HEK293 (cell line): ENCODE results near the gene PLAC8L1.

ENCODE experiments used
- CTCF ChIA-PET: fragments of 350-600 bp; formaldehyde crosslinking; extraction: SDS; loops from one replicate; lab custom pipeline; 2021; ENCODE audit warnings: antibody characterized with exemption; lab: Yijun Ruan, JAX
- POLR2A ChIA-PET: fragments of 300-600 bp; formaldehyde crosslinking; extraction: SDS; loops from one replicate; lab custom pipeline; 2020; ENCODE audit warnings: antibody characterized with exemption, inconsistent platforms; lab: Yijun Ruan, JAX
- H3K27ac ChIP-seq: fragments of 200-500 bp; sonication (Bioruptor generic); 2 replicates; pipeline ENCODE4 v1.5.1; 2014; ENCODE audit warnings: low read depth, low read length, control low read depth, inconsistent platforms; ENCODE audit errors: extremely low read depth
- H3K36me3 ChIP-seq, 2 experiments: fragments of 200-500 bp in 1 of 2; sonication (Bioruptor generic) in 1 of 2; 1 replicate in 1 of 2; 2 replicates in 1 of 2; pipeline ENCODE4 v1.5.1; 2014 to 2017; ENCODE audit warnings: inconsistent platforms in 2 of 2, low read length in 2 of 2; ENCODE audit not compliant: control insufficient read depth in 2 of 2, insufficient read depth in 1 of 2
- H3K4me1 ChIP-seq: fragments of 200-500 bp; sonication (Bioruptor generic); 2 replicates; pipeline ENCODE4 v1.5.1; 2014; ENCODE audit warnings: mild to moderate bottlenecking, low read length, inconsistent platforms; ENCODE audit not compliant: control insufficient read depth, insufficient read depth
- H3K4me3 ChIP-seq: 2 replicates; pipeline ENCODE4 v1.5.1; 2011; ENCODE audit warnings: low read depth, mild to moderate bottlenecking, control low read depth, low read length, moderate library complexity
- H3K9me3 ChIP-seq: fragments of 200-500 bp; sonication (Bioruptor generic); 2 replicates; pipeline ENCODE4 v1.5.1; 2014; ENCODE audit warnings: low read depth, low read length, inconsistent platforms; ENCODE audit not compliant: control insufficient read depth, insufficient read depth
- BCL11B ChIP-seq: fragments of 450-650 bp; formaldehyde crosslinking; IDR thresholded peaks from 2 replicates; pipeline ENCODE4 v1.5.1; 2016; ENCODE audit warnings: low read depth, missing biosample characterization, missing genetic modification characterization
- KLF7 ChIP-seq: fragments of 450-650 bp; formaldehyde crosslinking; IDR thresholded peaks from 2 replicates; pipeline ENCODE4 v1.5.1; 2016; ENCODE audit warnings: missing biosample characterization, missing genetic modification characterization, borderline replicate concordance
- SP2 ChIP-seq: fragments of 450-650 bp; formaldehyde crosslinking; IDR thresholded peaks from 2 replicates; pipeline ENCODE4 v1.5.1; 2016; ENCODE audit warnings: missing biosample characterization, missing genetic modification characterization
- WT1 ChIP-seq: fragments of 450-650 bp; formaldehyde crosslinking; IDR thresholded peaks from 2 replicates; pipeline ENCODE4 v1.5.1; 2016; ENCODE audit warnings: missing biosample characterization, missing genetic modification characterization
- ZBTB8A ChIP-seq: fragments of 450-650 bp; formaldehyde crosslinking; IDR thresholded peaks from 2 replicates; pipeline ENCODE4 v1.5.1; 2016; ENCODE audit warnings: missing biosample characterization, missing genetic modification characterization
- ZFP37 ChIP-seq: fragments of 450-650 bp; formaldehyde crosslinking; IDR thresholded peaks from 2 replicates; pipeline ENCODE4 v1.5.1; 2016; ENCODE audit warnings: missing biosample characterization, missing genetic modification characterization
- ZNF174 ChIP-seq: fragments of 450-650 bp; formaldehyde crosslinking; IDR thresholded peaks from 2 replicates; pipeline ENCODE4 v1.5.0; 2017; ENCODE audit warnings: missing biosample characterization, mild to moderate bottlenecking, missing genetic modification characterization
- ZNF23 ChIP-seq: fragments of 450-650 bp; formaldehyde crosslinking; IDR thresholded peaks from 2 replicates; pipeline ENCODE4 v1.5.1; 2016; ENCODE audit warnings: missing biosample characterization, missing genetic modification characterization, borderline replicate concordance
- ZNF266 ChIP-seq: fragments of 450-650 bp; formaldehyde crosslinking; IDR thresholded peaks from 2 replicates; pipeline ENCODE4 v1.5.1; 2016; ENCODE audit warnings: missing biosample characterization, missing genetic modification characterization, low read depth
- ZNF391 ChIP-seq: fragments of 450-650 bp; formaldehyde crosslinking; IDR thresholded peaks from 2 replicates; pipeline ENCODE4 v1.5.1; 2016; ENCODE audit warnings: low read depth, missing biosample characterization, missing genetic modification characterization, borderline replicate concordance
- ZNF433 ChIP-seq: fragments of 450-650 bp; formaldehyde crosslinking; IDR thresholded peaks from 2 replicates; pipeline ENCODE4 v1.5.1; 2016; ENCODE audit warnings: missing biosample characterization, missing genetic modification characterization, low read depth
- ZNF610 ChIP-seq: fragments of 450-650 bp; formaldehyde crosslinking; IDR thresholded peaks from 2 replicates; pipeline ENCODE4 v1.5.1; 2016; ENCODE audit warnings: missing biosample characterization, missing genetic modification characterization, borderline replicate concordance
- ZNF623 ChIP-seq: fragments of 450-650 bp; formaldehyde crosslinking; IDR thresholded peaks from 2 replicates; pipeline ENCODE4 v1.5.1; 2016; ENCODE audit warnings: missing biosample characterization, missing genetic modification characterization
- ZNF664 ChIP-seq: fragments of 450-650 bp; formaldehyde crosslinking; IDR thresholded peaks from 2 replicates; pipeline ENCODE4 v1.5.1; 2016; ENCODE audit warnings: missing biosample characterization, missing genetic modification characterization
- ZNF707 ChIP-seq: fragments of 450-650 bp; formaldehyde crosslinking; IDR thresholded peaks from 2 replicates; pipeline ENCODE4 v1.5.1; 2016; ENCODE audit warnings: missing biosample characterization, missing genetic modification characterization
- ZNF76 ChIP-seq: fragments of 450-650 bp; formaldehyde crosslinking; IDR thresholded peaks from 2 replicates; pipeline ENCODE4; 2016; ENCODE audit warnings: low read depth, missing biosample characterization, missing genetic modification characterization, borderline replicate concordance
- ZNF776 ChIP-seq: fragments of 450-650 bp; formaldehyde crosslinking; IDR thresholded peaks from 2 replicates; pipeline ENCODE4 v1.5.0; 2017; ENCODE audit warnings: missing biosample characterization, missing genetic modification characterization, borderline replicate concordance
- TF ChIP-seq, protein P1 (sequence below): fragments of 450-650 bp; formaldehyde crosslinking; IDR thresholded peaks from 2 replicates; pipeline ENCODE4 v1.5.1; 2016; ENCODE audit warnings: missing biosample characterization, missing genetic modification characterization
- TF ChIP-seq, protein P2 (sequence below): fragments of 450-650 bp; formaldehyde crosslinking; IDR thresholded peaks from 2 replicates; pipeline ENCODE4 v1.5.1; 2016; ENCODE audit warnings: missing biosample characterization, missing genetic modification characterization, low read depth
- TF ChIP-seq, protein P3 (sequence below): fragments of 450-650 bp; formaldehyde crosslinking; IDR thresholded peaks from 2 replicates; pipeline ENCODE4 v1.5.1; 2016; ENCODE audit warnings: missing biosample characterization, missing genetic modification characterization
- TF ChIP-seq, protein P4 (sequence below): fragments of 450-650 bp; IDR thresholded peaks from 2 replicates; pipeline ENCODE4 v1.5.1; 2018; ENCODE audit warnings: missing biosample characterization, mild to moderate bottlenecking, missing genetic modification characterization

Gene PLAC8L1

DNA sequence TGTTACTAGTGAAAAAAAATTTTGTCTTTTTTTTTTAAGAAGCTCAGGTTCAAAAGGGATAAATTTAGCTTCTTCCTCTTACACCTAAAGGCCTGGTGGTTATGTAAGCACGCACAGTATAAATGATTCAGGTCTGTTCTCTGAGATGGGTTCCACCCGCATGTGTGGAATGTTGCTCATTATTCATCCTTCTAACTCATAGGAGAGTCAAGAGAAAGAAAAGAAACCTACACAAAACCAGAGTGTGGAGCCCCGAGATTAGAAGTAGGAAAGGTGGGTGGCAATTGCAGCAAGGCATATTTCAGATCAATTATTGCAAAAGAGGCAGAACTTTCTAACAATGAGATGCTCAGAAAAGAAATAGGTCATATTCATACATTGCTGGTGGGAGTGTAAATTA lies 13.5 kb downstream of the PLAC8L1 start:
- POLR2A ChIA-PET: no interaction called here
- no peaks in the 10 kb centered on the region; a peak in 1 of 3 replicates for H3K36me3 ChIP-seq
- TF ChIP-seq ZNF174: no peak
- TF ChIP-seq ZNF610: no peak
- TF ChIP-seq WT1 (tag by site-specific recombination): no peak
- no peak for TF ChIP-seq SP2 (tag by site-specific recombination)
- no peak for TF ChIP-seq KLF7
- TF ChIP-seq ZFP37 (tag by site-specific recombination): no peak
- TF ChIP-seq ZNF707: no peak
- TF ChIP-seq, protein P1, sequence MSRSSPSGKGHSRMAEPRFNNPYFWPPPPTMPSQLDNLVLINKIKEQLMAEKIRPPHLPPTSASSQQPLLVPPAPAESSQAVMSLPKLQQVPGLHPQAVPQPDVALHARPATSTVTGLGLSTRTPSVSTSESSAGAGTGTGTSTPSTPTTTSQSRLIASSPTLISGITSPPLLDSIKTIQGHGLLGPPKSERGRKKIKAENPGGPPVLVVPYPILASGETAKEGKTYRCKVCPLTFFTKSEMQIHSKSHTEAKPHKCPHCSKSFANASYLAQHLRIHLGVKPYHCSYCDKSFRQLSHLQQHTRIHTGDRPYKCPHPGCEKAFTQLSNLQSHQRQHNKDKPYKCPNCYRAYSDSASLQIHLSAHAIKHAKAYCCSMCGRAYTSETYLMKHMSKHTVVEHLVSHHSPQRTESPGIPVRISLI (tag by site-specific recombination): no peak
- TF ChIP-seq ZNF776 (tag by site-specific recombination): no peak
- H3K4me3 ChIP-seq: no peak overlapping the region
- CTCF ChIA-PET: no interaction called here
- H3K27ac ChIP-seq: no peak overlapping the region
- H3K9me3 ChIP-seq: no peaks in the 10 kb centered on the region
- H3K4me1 ChIP-seq: no peaks in the 10 kb centered on the region

DNA sequence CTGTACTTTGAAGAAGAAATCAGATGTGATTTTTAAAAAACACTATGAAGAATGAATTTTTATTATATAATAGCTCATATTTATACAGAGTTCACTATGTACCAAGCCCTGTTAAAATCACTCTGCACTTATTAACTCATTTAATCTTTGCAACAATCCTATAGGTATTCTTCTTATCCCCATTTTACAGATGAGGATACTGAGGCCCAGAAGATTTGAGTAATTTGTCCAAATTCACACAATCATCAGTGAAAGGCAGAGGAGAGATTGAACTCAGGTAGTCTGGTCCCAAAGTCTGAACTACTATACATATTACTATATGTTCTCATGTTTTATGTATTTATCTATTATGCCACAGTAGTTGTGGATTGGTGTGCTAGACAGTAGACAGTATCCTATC lies 16.1 kb downstream of the PLAC8L1 start:
- no peaks in the 10 kb centered on the region for H3K4me1 ChIP-seq
- CTCF ChIA-PET: no interaction called here
- no peak overlapping the region for H3K27ac ChIP-seq
- POLR2A ChIA-PET: no interaction called here
- no peak for TF ChIP-seq ZBTB8A (tag by site-specific recombination)
- no peak for TF ChIP-seq ZNF664
- TF ChIP-seq ZNF433 (tag by site-specific recombination): no peak
- TF ChIP-seq ZNF623 (tag by site-specific recombination): no peak
- TF ChIP-seq, protein P2, sequence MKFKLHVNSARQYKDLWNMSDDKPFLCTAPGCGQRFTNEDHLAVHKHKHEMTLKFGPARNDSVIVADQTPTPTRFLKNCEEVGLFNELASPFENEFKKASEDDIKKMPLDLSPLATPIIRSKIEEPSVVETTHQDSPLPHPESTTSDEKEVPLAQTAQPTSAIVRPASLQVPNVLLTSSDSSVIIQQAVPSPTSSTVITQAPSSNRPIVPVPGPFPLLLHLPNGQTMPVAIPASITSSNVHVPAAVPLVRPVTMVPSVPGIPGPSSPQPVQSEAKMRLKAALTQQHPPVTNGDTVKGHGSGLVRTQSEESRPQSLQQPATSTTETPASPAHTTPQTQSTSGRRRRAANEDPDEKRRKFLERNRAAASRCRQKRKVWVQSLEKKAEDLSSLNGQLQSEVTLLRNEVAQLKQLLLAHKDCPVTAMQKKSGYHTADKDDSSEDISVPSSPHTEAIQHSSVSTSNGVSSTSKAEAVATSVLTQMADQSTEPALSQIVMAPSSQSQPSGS (tag by site-specific recombination): no peak
- no peak for TF ChIP-seq ZNF266 (tag by site-specific recombination)
- no peak for TF ChIP-seq ZNF76 (tag by site-specific recombination)
- TF ChIP-seq, protein P3, sequence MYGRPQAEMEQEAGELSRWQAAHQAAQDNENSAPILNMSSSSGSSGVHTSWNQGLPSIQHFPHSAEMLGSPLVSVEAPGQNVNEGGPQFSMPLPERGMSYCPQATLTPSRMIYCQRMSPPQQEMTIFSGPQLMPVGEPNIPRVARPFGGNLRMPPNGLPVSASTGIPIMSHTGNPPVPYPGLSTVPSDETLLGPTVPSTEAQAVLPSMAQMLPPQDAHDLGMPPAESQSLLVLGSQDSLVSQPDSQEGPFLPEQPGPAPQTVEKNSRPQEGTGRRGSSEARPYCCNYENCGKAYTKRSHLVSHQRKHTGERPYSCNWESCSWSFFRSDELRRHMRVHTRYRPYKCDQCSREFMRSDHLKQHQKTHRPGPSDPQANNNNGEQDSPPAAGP (tag by site-specific recombination): no peak
- TF ChIP-seq, protein P4, sequence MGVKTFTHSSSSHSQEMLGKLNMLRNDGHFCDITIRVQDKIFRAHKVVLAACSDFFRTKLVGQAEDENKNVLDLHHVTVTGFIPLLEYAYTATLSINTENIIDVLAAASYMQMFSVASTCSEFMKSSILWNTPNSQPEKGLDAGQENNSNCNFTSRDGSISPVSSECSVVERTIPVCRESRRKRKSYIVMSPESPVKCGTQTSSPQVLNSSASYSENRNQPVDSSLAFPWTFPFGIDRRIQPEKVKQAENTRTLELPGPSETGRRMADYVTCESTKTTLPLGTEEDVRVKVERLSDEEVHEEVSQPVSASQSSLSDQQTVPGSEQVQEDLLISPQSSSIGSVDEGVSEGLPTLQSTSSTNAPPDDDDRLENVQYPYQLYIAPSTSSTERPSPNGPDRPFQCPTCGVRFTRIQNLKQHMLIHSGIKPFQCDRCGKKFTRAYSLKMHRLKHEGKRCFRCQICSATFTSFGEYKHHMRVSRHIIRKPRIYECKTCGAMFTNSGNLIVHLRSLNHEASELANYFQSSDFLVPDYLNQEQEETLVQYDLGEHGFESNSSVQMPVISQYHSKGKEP (tag by site-specific recombination): no peak
- TF ChIP-seq ZNF391 (tag by site-specific recombination): no peak
- no peak for TF ChIP-seq ZNF23 (tag by site-specific recombination)
- no peak for TF ChIP-seq BCL11B
- TF ChIP-seq, all 188 proteins: peak for 0
- Histone ChIP-seq H3K9me3 (no peaks in the 10 kb centered on the region), H3K36me3 (no peaks in the 10 kb centered on the region; a peak in 1 of 3 replicates), H3K4me3 (no peak overlapping the region)
